Erythroblast (primary cell): ENCODE measurements around the gene GOLGA6C.

ENCODE experiments used
- GATA1 ChIP-seq: IDR thresholded peaks from 2 replicates; pipeline ENCODE4 v1.6.1; 2011; ENCODE audit warnings: low read depth, mild to moderate bottlenecking, control low read depth, low read length, moderate library complexity
- POLR2A ChIP-seq: IDR thresholded peaks from 2 replicates; pipeline ENCODE4 v1.6.1; 2011; ENCODE audit warnings: mild to moderate bottlenecking, low read length

GRCh38 chr15:75230551-75231371, 27.4 kb upstream of the GOLGA6C start:
- TF ChIP-seq POLR2A = no peak
- no peak for TF ChIP-seq GATA1
